ENCODE results near the gene SCFD2. TPM values are rescaled to one million over a fixed set of nuclear protein-coding genes. Genes with fewer than 3 reads are reported as not detected.

The SCFD2 gene
- total and polyA plus RNA-seq, 2 of the 8 experiments (the other 6 are each of a cell fraction or from before 2014, with no cell fraction given): 6.2 to 10.2 TPM

GRCh38 chr4:52914051-52914605 lies 451.7 kb downstream of the SCFD2 start (continued):
- TF ChIP-seq EP300 (IDR thresholded peaks at IDR 0.05; ENCODE audit: borderline replicate concordance in 1 of 2, low read depth in 2 of 2, low read length in 2 of 2) (no peak), BRCA1 (IDR thresholded peaks at IDR 0.05; ENCODE audit: low read depth, low read length) (no peak), FOSL1 (IDR thresholded peaks at IDR 0.05; ENCODE audit: insufficient read depth, low read depth, low read length) (no peak), TAF1 (IDR thresholded peaks at IDR 0.05; ENCODE audit: low read depth, low read length) (no peak), ATF3 (IDR thresholded peaks at IDR 0.05; ENCODE audit: insufficient read depth, low read depth, low read length) (no peak), EGR1 (IDR thresholded peaks at IDR 0.05; ENCODE audit: borderline replicate concordance, low read depth, low read length) (no peak), NANOG (IDR thresholded peaks at IDR 0.05; ENCODE audit: insufficient read depth, low read depth, low read length, poor library complexity, severe bottlenecking) (no peak)

All from H1 (cell line).